Measurements from ENCODE around the gene CNTRL. TPM values are rescaled to one million over a fixed set of nuclear protein-coding genes. Genes with fewer than 3 reads are reported as not detected.
A peak's percentile ranks its signal among the peaks of the same experiment; 100 is the strongest.

The CNTRL gene
- total and polyA plus RNA-seq, 12 donors = 2.5 to 7.5 (median 4.2) TPM

DNA sequence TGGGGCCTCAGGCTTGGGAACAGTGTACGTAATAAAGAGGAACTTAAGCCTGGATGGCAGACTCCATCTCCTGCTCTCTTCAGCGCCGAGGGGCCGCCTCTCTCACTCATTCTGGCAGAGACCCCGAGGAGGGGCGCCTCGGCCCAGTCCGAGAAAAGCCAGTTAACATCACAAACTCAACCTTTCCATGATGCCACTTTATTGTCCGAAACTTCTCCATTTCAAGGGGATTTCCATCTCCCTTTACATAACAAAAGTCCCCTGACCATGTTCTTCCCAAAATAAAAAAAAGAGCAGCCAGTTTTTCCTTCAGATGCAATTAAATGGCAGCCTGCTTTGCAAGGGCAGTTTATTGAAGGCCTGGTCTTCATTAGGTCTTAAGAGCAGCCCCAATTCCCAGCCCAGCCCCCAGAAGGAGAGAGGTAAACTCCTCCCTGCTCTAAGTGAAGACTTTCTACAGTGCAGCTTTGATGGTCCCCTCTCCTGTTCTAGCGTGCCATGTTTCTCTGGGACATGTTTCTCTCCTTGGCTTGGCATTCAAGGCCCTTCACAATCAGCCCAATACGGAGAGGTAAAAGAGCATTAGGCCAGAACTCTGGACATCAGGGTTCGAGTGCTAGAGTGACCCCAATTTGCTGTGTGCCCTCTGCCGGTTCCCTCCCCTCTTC lies 146.4 kb downstream of the CNTRL start:
- intact Hi-C loops (cut with DNase I) = loop anchor here in 5 of 10 donors (2.0 to 10.0 kb wide), 5 partner anchors 46 to 96 kb away; partner anchors contain the start of gene GSN (in 2 of the 5)
- no peaks in the 10 kb centered on the region for H3K36me3 ChIP-seq

DNA sequence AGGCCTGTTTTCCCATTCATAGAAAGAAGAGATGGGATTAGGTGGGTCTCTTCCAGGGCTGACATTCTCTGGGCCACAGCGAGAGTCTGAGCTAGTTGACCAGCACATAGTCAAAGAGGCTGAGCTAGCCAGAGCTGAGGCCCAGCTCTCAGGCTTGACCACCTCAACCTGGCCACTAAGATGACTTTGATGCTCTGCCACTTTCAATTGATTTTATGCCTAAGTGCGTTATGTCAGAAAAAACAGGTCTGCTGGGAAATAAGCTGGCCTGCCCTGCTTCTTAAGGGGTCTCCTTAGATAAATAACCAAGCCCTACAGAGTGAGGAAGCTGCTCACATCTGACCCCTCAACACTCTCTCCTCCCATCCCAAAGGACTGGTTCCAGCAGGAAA lies 146.9 kb downstream of the CNTRL start:
- TF ChIP-seq, protein P1, sequence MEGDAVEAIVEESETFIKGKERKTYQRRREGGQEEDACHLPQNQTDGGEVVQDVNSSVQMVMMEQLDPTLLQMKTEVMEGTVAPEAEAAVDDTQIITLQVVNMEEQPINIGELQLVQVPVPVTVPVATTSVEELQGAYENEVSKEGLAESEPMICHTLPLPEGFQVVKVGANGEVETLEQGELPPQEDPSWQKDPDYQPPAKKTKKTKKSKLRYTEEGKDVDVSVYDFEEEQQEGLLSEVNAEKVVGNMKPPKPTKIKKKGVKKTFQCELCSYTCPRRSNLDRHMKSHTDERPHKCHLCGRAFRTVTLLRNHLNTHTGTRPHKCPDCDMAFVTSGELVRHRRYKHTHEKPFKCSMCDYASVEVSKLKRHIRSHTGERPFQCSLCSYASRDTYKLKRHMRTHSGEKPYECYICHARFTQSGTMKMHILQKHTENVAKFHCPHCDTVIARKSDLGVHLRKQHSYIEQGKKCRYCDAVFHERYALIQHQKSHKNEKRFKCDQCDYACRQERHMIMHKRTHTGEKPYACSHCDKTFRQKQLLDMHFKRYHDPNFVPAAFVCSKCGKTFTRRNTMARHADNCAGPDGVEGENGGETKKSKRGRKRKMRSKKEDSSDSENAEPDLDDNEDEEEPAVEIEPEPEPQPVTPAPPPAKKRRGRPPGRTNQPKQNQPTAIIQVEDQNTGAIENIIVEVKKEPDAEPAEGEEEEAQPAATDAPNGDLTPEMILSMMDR (IDR thresholded peaks at IDR 0.05) = no peak
- ATAC-seq = no peak
- 97 to 100% methylated on average over 2 of the region's 2 CpGs for WGBS, 2 donors
- Histone ChIP-seq H3K27me3 (no peaks in the 10 kb centered on the region), H3K27ac (no peak overlapping the region), H3K4me1 (peaks cover 0 to 23% (median 0%) of the 10 kb centered on the region in 9 donors), H3K4me3 (no peak overlapping the region), H3K9me3 (no peaks in the 10 kb centered on the region), H3K36me3 (no peaks in the 10 kb centered on the region)
- no peak for DNase-seq
- intact Hi-C loops (cut with DNase I) = loop anchor here in 5 of 10 donors (2.0 to 10.0 kb wide), 5 partner anchors 46 to 96 kb away; partner anchors contain the start of gene GSN (in 2 of the 5)

More for the DNA sequence above, 146.4 kb downstream of the CNTRL start:
- WGBS, 2 donors = 75 to 82% methylated on average over 13 of the region's 13 CpGs
- Histone ChIP-seq H3K4me1 (peaks cover 0 to 27% (median 0%) of the 10 kb centered on the region in 9 donors), H3K27me3 (no peaks in the 10 kb centered on the region), H3K9me3 (no peaks in the 10 kb centered on the region), H3K27ac (peak overlapping the region in 1 of 10 donors; percentile 40), H3K4me3 (no peak overlapping the region)
- DNase-seq (no peak), ATAC-seq (no peak)
- TF ChIP-seq, protein P1 (IDR thresholded peaks at IDR 0.05) = no peak

DNA sequence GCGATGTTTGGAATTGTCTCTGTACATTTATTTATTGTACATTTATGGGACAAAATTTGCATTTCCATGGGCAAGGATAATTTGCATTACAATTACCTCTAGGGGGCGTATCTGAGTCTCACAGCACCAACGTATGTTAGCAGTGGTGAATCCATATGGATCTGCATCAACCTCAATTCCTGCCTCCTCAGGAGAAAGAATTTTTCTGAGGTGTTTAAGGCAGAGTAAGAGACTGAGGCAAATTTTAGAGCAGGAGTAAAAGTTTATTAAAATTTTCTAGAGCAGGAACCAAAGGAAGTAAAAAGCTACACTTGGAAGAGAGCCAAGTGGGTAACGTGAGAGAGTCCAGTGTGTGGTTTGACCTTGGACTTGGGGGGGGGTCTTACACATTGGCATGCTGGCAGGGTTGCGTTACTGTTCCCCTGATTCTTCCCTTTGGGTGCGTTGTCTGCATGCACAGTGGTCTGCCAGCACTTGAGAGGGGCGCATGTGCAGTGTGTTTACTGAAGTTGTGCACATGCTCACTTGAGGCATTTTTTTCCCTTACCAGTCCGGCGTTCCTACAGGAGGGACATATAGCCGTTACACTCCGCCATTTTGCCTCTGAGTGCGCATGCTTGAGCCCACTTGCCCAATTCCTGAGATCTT lies 147.9 kb downstream of the CNTRL start:
- no peaks in the 10 kb centered on the region for H3K9me3 ChIP-seq
- ATAC-seq (peak in 5 of 8 donors; percentile 37 to 69 (median 44)), DNase-seq (no peak)
- TF ChIP-seq, protein P1 (IDR thresholded peaks at IDR 0.05) = peak; percentile 54 to 84 (median 74)
- no peaks in the 10 kb centered on the region for H3K27me3 ChIP-seq
- H3K36me3 ChIP-seq = no peaks in the 10 kb centered on the region
- 62 to 63% methylated on average over 12 of the region's 12 CpGs for WGBS, 2 donors
- H3K4me3 ChIP-seq = no peak overlapping the region
- no peak overlapping the region for H3K27ac ChIP-seq
- intact Hi-C loops (cut with DNase I) = loop anchor here in 5 of 10 donors (5.0 to 10.0 kb wide), 4 partner anchors 45 to 95 kb away; partner anchors contain the start of gene GSN (in 2 of the 5)
- H3K4me1 ChIP-seq = peaks cover 0 to 23% (median 0%) of the 10 kb centered on the region in 9 donors

DNA sequence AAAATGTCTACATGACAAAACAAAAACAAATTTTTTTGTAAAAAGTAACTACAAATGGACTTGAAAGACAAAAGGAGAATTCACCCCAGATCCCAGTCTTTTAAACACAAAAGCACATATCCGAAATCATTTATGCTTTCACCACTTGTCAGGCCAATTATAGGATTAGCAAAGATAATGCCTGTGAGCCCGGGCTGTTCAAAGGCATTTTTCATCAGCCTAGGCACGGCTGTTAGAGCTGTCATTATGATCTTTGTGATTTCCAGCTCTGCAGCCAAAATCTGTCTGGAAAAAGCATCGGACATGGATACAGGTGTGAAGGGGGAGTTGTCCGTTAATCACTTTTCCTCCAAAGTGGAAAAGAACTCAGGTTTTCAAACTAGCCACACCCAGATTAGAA lies 150.5 kb downstream of the CNTRL start:
- H3K27ac ChIP-seq = no peak overlapping the region
- no peaks in the 10 kb centered on the region for H3K36me3 ChIP-seq
- 55 to 66% methylated on average over 5 of the region's 5 CpGs for WGBS, 2 donors
- TF ChIP-seq, protein P1 (IDR thresholded peaks at IDR 0.05) = no peak
- peaks cover 0 to 23% (median 0%) of the 10 kb centered on the region in 9 donors for H3K4me1 ChIP-seq
- DNase-seq (no peak), ATAC-seq (no peak)
- no peak overlapping the region for H3K4me3 ChIP-seq
- no peaks in the 10 kb centered on the region for H3K9me3 ChIP-seq
- intact Hi-C loops (cut with DNase I) = loop anchor here in 3 of 10 donors (5.0 to 10.0 kb wide), 3 partner anchors 37 to 50 kb away; partner anchors contain the start of gene GSN (in 1 of the 3)
- H3K27me3 ChIP-seq = no peaks in the 10 kb centered on the region

Data from heart right ventricle (tissue), 16 donors.